H9 (cell line): ENCODE measurements around the gene ABCC2. TPM values are rescaled to one million over a fixed set of nuclear protein-coding genes. Genes with fewer than 3 reads are reported as not detected.

ENCODE experiments used
- DNase-seq: peaks from one replicate; pipeline ENCODE4 v3.0.0-alpha.2; 2017
- H2AFZ ChIP-seq: one replicate; pipeline ENCODE4 v1.6.1; 2013; ENCODE audit warnings: mild to moderate bottlenecking, low read length, control low read depth, moderate library complexity
- H2AK5ac ChIP-seq: 2 replicates; pipeline ENCODE4 v1.6.1; 2013; ENCODE audit warnings: low read length, control low read depth, mixed read lengths; ENCODE audit not compliant: insufficient read length
- H2BK120ac ChIP-seq: one replicate; pipeline ENCODE4 v1.6.1; 2013; ENCODE audit warnings: low read depth, mild to moderate bottlenecking, low read length, control low read depth, inconsistent platforms; ENCODE audit not compliant: poor library complexity, severe bottlenecking
- H2BK12ac ChIP-seq: 2 replicates; pipeline ENCODE4 v1.6.1; 2013; ENCODE audit warnings: low read length, control low read depth, mixed read lengths, low read depth; ENCODE audit not compliant: insufficient read length
- H2BK15ac ChIP-seq: 2 replicates; pipeline ENCODE4 v1.6.1; 2013; ENCODE audit warnings: low read depth, low read length, control low read depth
- H2BK20ac ChIP-seq: one replicate; pipeline ENCODE4 v1.6.1; 2013; ENCODE audit warnings: low read depth, mild to moderate bottlenecking, low read length, control low read depth, inconsistent platforms; ENCODE audit not compliant: poor library complexity, severe bottlenecking
- H2BK5ac ChIP-seq: 2 replicates; pipeline ENCODE4 v1.6.1; 2013; ENCODE audit warnings: low read length, control low read depth, mixed read lengths; ENCODE audit not compliant: insufficient read length
- H3K14ac ChIP-seq: 2 replicates; pipeline ENCODE4 v1.6.1; 2013; ENCODE audit warnings: low read length, control low read depth; ENCODE audit not compliant: insufficient read depth
- H3K18ac ChIP-seq: 2 replicates; pipeline ENCODE4 v1.6.1; 2013; ENCODE audit warnings: low read depth, mild to moderate bottlenecking, mixed read lengths, low read length, control low read depth; ENCODE audit not compliant: insufficient read length
- H3K23ac ChIP-seq: 2 replicates; pipeline ENCODE4 v1.6.1; 2013; ENCODE audit warnings: low read length, control low read depth, mixed read lengths, low read depth; ENCODE audit not compliant: insufficient read length
- H3K23me2 ChIP-seq: 2 replicates; pipeline ENCODE4 v1.6.1; 2013; ENCODE audit warnings: low read depth, mild to moderate bottlenecking, mixed read lengths, low read length, control low read depth; ENCODE audit not compliant: insufficient read length, poor library complexity, severe bottlenecking
- H3K27ac ChIP-seq: 2 replicates; pipeline ENCODE4 v1.5.1; 2013; ENCODE audit warnings: low read length, control low read depth, mixed read lengths, low read depth; ENCODE audit not compliant: insufficient read length
- H3K27me3 ChIP-seq: 2 replicates; pipeline ENCODE4 v1.6.1; 2013; ENCODE audit warnings: low read length, control low read depth, inconsistent platforms; ENCODE audit not compliant: insufficient read depth
- H3K4ac ChIP-seq: 2 replicates; pipeline ENCODE4 v1.6.1; 2013; ENCODE audit warnings: low read depth, mild to moderate bottlenecking, control low read depth, inconsistent platforms, low read length, moderate library complexity
- H3K4me1 ChIP-seq: 2 replicates; pipeline ENCODE4 v1.6.1; 2013; ENCODE audit warnings: low read length, control low read depth, inconsistent platforms; ENCODE audit not compliant: insufficient read depth
- H3K4me2 ChIP-seq: 2 replicates; pipeline ENCODE4 v1.6.1; 2013; ENCODE audit warnings: low read length, control low read depth, mixed read lengths; ENCODE audit not compliant: insufficient read length, insufficient read depth
- H3K56ac ChIP-seq: 2 replicates; pipeline ENCODE4 v1.6.1; 2013; ENCODE audit warnings: low read depth, mild to moderate bottlenecking, mixed read lengths, low read length, control low read depth; ENCODE audit not compliant: insufficient read length
- H3K79me1 ChIP-seq: 2 replicates; pipeline ENCODE4 v1.6.1; 2013; ENCODE audit warnings: low read depth, mild to moderate bottlenecking, moderate library complexity, low read length, control low read depth, inconsistent platforms; ENCODE audit not compliant: insufficient read depth, poor library complexity, severe bottlenecking
- H3K79me2 ChIP-seq: 2 replicates; pipeline ENCODE4 v1.6.1; 2013; ENCODE audit warnings: low read length, control low read depth, inconsistent platforms; ENCODE audit not compliant: insufficient read depth
- H3K9ac ChIP-seq: 2 replicates; pipeline ENCODE4 v1.6.1; 2013; ENCODE audit warnings: low read length, control low read depth, mixed read lengths; ENCODE audit not compliant: insufficient read length; ENCODE audit errors: extremely low read depth
- H3K9me3 ChIP-seq: one replicate; pipeline ENCODE4 v1.6.1; 2013; ENCODE audit warnings: low read depth, low read length, inconsistent platforms; ENCODE audit not compliant: control insufficient read depth
- H3T11ph ChIP-seq: one replicate; pipeline ENCODE4 v1.6.1; 2013; ENCODE audit warnings: mild to moderate bottlenecking, low read length, control low read depth, inconsistent platforms
- H4K20me1 ChIP-seq: one replicate; pipeline ENCODE4 v1.6.1; 2013; ENCODE audit not compliant: control insufficient read depth, insufficient read length, insufficient read depth
- H4K5ac ChIP-seq: 2 replicates; pipeline ENCODE4 v1.6.1; 2013; ENCODE audit warnings: low read depth, mild to moderate bottlenecking, mixed read lengths, low read length, control low read depth; ENCODE audit not compliant: insufficient read length
- H4K8ac ChIP-seq: replicated peaks from 2 replicates; pipeline ENCODE4 v1.6.1; 2013; ENCODE audit warnings: low read length, control low read depth, mixed read lengths, low read depth; ENCODE audit not compliant: insufficient read length
- H4K91ac ChIP-seq: 2 replicates; pipeline ENCODE4 v1.6.1; 2013; ENCODE audit warnings: low read depth, mild to moderate bottlenecking, moderate library complexity, mixed read lengths, low read length, control low read depth; ENCODE audit not compliant: insufficient read length
- H3K27ac Mint-ChIP-seq, 3 experiments: 2 replicates in 2 of 3; 3 replicates in 1 of 3; pipeline ENCODE4 v1.8.0; 2020 to 2021; ENCODE audit warnings: mixed read lengths in 3 of 3, mild to moderate bottlenecking in 1 of 3, moderate library complexity in 1 of 3
- H3K27me3 Mint-ChIP-seq: 2 replicates; pipeline ENCODE4 v1.8.0; 2021; ENCODE audit warnings: low read depth, mild to moderate bottlenecking, moderate library complexity, mixed read lengths
- H3K36me3 Mint-ChIP-seq, 3 experiments: 2 replicates in 2 of 3; 3 replicates in 1 of 3; pipeline ENCODE4 v1.8.0; 2020 to 2021; ENCODE audit warnings: low read depth in 3 of 3, mixed read lengths in 3 of 3; ENCODE audit not compliant: insufficient read depth in 1 of 3
- H3K4me1 Mint-ChIP-seq, 2 experiments: 2 replicates each; pipeline ENCODE4 v1.8.0; 2020; ENCODE audit warnings: mixed read lengths in 2 of 2
- H3K4me3 Mint-ChIP-seq, 2 experiments: 2 replicates in 1 of 2; 3 replicates in 1 of 2; pipeline ENCODE4 v1.8.0; 2020 to 2021; ENCODE audit warnings: mild to moderate bottlenecking in 2 of 2, mixed read lengths in 2 of 2, moderate library complexity in 1 of 2
- H3K9me3 Mint-ChIP-seq, 2 experiments: 2 replicates in 1 of 2; 3 replicates in 1 of 2; pipeline ENCODE4 v1.8.0; 2020; ENCODE audit warnings: mild to moderate bottlenecking in 2 of 2, mixed read lengths in 2 of 2, moderate library complexity in 1 of 2
- WGBS: extraction: QIAGEN DNeasy Blood & Tissue Kit; methylation state at CpG from one replicate; pipeline ENCODE4 v1.1.7; 2013; ENCODE audit warnings: missing lambda C conversion rate, low lambda C conversion rate, mixed read lengths; ENCODE audit not compliant: insufficient read length; ENCODE audit errors: extremely low coverage; 5-methylcytosine and 5-hydroxymethylcytosine counted together
- total RNA-seq: library from RNA; stranded (reverse); gene quantifications from 2 replicates; pipeline ENCODE4 v1.2.1, GENCODE V29; 2021
- TF ChIP-seq, protein P1 (sequence below): fragments of 200-600 bp; sonication (generic); conservative IDR thresholded peaks from 3 replicates; pipeline ENCODE4 v1.8.0; 2021; ENCODE audit warnings: antibody characterized with exemption, mild to moderate bottlenecking

Gene ABCC2
- total RNA-seq, 1 experiment from 2014 or later = 0.68 TPM

DNA sequence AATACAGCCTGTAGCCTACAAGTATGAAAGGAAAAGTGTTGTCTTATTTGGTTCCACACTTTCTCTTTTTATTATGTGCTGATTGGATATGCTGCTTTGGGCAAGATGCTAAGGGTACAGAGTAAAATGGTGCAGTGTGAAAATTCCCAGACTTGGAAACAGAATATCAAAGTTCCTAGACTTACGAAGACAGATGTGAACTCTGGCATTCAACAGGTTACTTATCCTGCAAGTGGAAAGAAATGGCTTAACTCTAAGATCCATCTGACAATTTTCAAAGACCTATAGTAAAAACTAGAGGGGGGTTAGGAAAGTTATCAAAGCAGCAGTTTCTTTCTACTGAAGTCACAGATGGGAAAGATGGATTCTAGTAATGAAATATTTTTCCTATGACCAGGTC lies 26.3 kb upstream of the ABCC2 start:
- Histone ChIP-seq H2AK5ac (no peak overlapping the region), H4K20me1 (no peaks in the 10 kb centered on the region), H3K56ac (no peak overlapping the region), H2BK15ac (no peak overlapping the region), H3K4me2 (no peak overlapping the region), H3K4ac (no peak overlapping the region), H2BK20ac (no peak overlapping the region), H4K5ac (no peak overlapping the region), H3K23me2 (no peaks in the 10 kb centered on the region), H3K9me3 (no peaks in the 10 kb centered on the region), H2AFZ (no peak overlapping the region), H2BK5ac (no peak overlapping the region), H3K79me2 (no peaks in the 10 kb centered on the region), H3K9ac (no peak overlapping the region), H3K4me1 (no peaks in the 10 kb centered on the region), H4K91ac (no peak overlapping the region), H2BK12ac (no peak overlapping the region), H3T11ph (no peak overlapping the region), H3K79me1 (no peaks in the 10 kb centered on the region), H3K18ac (no peak overlapping the region), H3K14ac (no peak overlapping the region), H3K27ac (no peak overlapping the region), H3K27me3 (no peaks in the 10 kb centered on the region), H2BK120ac (no peak overlapping the region), H3K23ac (no peak overlapping the region), H4K8ac (no peak overlapping the region)
- TF ChIP-seq, protein P1, sequence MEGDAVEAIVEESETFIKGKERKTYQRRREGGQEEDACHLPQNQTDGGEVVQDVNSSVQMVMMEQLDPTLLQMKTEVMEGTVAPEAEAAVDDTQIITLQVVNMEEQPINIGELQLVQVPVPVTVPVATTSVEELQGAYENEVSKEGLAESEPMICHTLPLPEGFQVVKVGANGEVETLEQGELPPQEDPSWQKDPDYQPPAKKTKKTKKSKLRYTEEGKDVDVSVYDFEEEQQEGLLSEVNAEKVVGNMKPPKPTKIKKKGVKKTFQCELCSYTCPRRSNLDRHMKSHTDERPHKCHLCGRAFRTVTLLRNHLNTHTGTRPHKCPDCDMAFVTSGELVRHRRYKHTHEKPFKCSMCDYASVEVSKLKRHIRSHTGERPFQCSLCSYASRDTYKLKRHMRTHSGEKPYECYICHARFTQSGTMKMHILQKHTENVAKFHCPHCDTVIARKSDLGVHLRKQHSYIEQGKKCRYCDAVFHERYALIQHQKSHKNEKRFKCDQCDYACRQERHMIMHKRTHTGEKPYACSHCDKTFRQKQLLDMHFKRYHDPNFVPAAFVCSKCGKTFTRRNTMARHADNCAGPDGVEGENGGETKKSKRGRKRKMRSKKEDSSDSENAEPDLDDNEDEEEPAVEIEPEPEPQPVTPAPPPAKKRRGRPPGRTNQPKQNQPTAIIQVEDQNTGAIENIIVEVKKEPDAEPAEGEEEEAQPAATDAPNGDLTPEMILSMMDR = no peak
- no peak overlapping the region for H3K4me3 Mint-ChIP-seq
- H3K27ac Mint-ChIP-seq = no peak overlapping the region
- DNase-seq = no peak
- WGBS = no CpG with 5 or more reads among the region's 1 CpG
- H3K36me3 Mint-ChIP-seq = peaks cover 9 to 61% (median 58%) of the 10 kb centered on the region in 3 experiments; a peak in 6 of 7 replicates
- no peaks in the 10 kb centered on the region for H3K27me3 Mint-ChIP-seq
- H3K9me3 Mint-ChIP-seq = no peaks in the 10 kb centered on the region
- H3K4me1 Mint-ChIP-seq = no peaks in the 10 kb centered on the region
